ENCODE results near the gene CEP85L. TPM values are rescaled to one million over a fixed set of nuclear protein-coding genes. Genes with fewer than 3 reads are reported as not detected.

CEP85L gene
- total RNA-seq, 6 experiments from 2014 or later: 6.6 to 8.8 (median 7.6) TPM

GRCh38 chr6:118620202-118620601, 31.2 kb downstream of the CEP85L start:
- Mint-ChIP-seq H3K4me1 (ENCODE audit: low read depth) (no peaks in the 10 kb centered on the region), H3K4me3 (no peak overlapping the region)

DNA sequence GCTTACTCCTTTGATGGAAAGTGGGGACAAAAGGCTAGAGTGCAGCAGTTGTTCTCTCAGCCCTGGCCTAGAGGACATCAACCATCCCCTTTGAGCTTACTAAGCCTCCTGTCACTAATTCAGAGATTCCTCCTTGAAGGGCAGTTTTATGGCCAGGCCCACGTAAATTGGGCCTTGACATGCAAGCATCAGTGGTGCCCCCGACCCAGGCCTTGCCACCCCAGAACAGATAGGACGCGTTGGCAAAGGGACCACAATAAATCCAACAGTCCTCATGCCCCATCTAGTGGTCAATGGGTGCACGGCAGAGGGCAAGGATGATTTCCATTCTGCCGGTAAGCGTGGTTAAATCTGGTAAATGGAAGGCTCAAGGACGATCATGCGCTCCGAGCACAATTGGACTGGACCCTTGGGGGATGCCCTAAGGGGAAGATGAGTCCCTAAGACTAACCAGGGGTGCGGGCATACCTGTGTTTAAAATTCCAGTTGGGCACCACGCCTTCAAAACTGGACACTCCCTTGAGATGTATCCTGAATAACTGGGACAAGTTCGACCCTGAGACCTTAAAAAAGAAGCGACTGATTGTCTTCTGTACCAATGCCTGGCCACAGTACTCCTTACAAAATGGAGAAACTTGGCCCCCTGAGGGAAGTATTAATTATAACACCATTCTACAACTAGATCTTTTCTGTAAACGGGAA, 32.6 kb downstream of the CEP85L start:
- H3K4me1 Mint-ChIP-seq (ENCODE audit: low read depth): no peaks in the 10 kb centered on the region
- 0 out of 2 replicates have a peak overlapping the region, but pooled peaks have one; percentile 5 for H3K27ac Mint-ChIP-seq
- peak; percentile 90 for TF ChIP-seq CTCF (IDR thresholded peaks at IDR 0.05)
- H3K27me3 Mint-ChIP-seq (ENCODE audit: insufficient read depth): no peaks in the 10 kb centered on the region; the same call in 1 of the 2 replicates
- no peak overlapping the region for H3K4me3 Mint-ChIP-seq
- H3K36me3 Mint-ChIP-seq (ENCODE audit: low read depth): no peaks in the 10 kb centered on the region; the same call in 1 of the 2 replicates
- peak; percentile 16 for DNase-seq
- H3K9me3 Mint-ChIP-seq: no peaks in the 10 kb centered on the region

More at GRCh38 chr6:118620202-118620601, 31.2 kb downstream of the CEP85L start:
- Mint-ChIP-seq H3K36me3 (ENCODE audit: low read depth) (peaks cover 5% of the 10 kb centered on the region; the same call in 1 of the 2 replicates), H3K27ac (no peak overlapping the region), H3K27me3 (ENCODE audit: insufficient read depth) (no peaks in the 10 kb centered on the region; the same call in 1 of the 2 replicates), H3K9me3 (no peaks in the 10 kb centered on the region)
- TF ChIP-seq CTCF (IDR thresholded peaks at IDR 0.05): no peak
- DNase-seq: no peak

DNA sequence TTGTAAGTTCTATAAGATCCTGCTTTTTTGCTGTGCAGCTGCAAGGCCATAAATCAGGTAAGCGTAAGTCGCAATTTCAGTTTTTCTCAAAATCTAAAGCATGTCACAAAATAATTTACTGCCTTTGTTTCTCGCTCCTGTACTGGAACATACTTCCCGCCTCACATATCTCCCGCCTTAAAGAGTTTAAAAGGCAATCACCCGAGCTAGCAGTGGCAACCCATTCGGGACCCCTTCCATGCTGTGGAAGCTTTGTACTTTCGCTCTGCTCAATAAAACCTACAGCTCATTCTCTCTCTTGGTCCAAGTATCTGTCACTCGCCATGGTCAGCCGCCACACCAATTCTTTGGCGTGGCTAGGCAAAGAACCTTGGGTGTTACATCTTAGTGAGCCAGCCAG, 34.0 kb downstream of the CEP85L start:
- Mint-ChIP-seq H3K36me3 (ENCODE audit: low read depth) (no peaks in the 10 kb centered on the region; the same call in 1 of the 2 replicates), H3K4me1 (ENCODE audit: low read depth) (no peaks in the 10 kb centered on the region), H3K9me3 (no peaks in the 10 kb centered on the region), H3K27ac (no peak overlapping the region), H3K27me3 (ENCODE audit: insufficient read depth) (no peaks in the 10 kb centered on the region; the same call in 1 of the 2 replicates), H3K4me3 (no peak overlapping the region)
- TF ChIP-seq CTCF (IDR thresholded peaks at IDR 0.05): no peak
- DNase-seq: no peak

DNA sequence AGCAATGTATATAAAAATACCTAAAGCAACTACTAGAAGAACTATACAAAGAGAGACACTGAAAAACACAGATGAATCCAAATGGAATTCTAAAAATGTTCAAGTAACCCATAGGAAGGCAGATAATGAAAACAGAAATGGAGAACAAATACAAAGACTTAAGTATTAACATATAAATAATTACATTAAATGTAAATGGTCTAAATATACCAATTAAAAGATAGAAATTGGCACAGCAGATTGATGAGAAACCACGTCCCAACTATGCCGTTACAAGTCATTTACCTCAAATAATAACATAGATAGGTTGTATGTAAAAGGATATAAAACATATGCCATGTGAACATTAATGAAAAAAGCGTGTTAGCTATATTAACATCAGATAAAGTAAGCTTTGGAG, 40.1 kb downstream of the CEP85L start:
- Mint-ChIP-seq H3K27me3 (ENCODE audit: insufficient read depth) (no peaks in the 10 kb centered on the region), H3K4me3 (no peak overlapping the region), H3K27ac (no peak overlapping the region), H3K36me3 (ENCODE audit: low read depth) (peaks cover 10% of the 10 kb centered on the region), H3K9me3 (peaks cover 12% of the 10 kb centered on the region), H3K4me1 (ENCODE audit: low read depth) (peaks cover 9% of the 10 kb centered on the region)
- TF ChIP-seq CTCF (IDR thresholded peaks at IDR 0.05): no peak
- DNase-seq: no peak

DNA sequence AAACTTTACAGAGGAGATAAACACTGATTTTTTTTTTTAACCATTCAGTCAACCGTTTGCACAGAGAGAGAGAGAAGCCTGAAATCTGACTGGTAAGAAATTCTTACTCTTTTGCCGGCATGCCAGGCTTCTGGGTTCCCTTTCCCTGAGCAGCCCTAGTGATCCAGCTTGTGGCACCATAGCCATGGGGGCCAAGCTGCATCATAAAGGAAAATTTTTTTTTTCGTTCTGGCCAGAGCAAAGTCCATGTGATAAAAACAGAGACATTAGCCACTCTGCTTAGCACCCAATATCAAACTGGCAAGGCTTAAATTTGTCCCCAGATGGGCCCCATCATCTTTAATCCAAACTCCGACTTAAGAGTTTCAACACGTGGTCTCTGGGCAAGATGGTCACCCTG, 44.5 kb downstream of the CEP85L start:
- Mint-ChIP-seq H3K9me3 (peaks cover 9% of the 10 kb centered on the region), H3K27ac (no peak overlapping the region), H3K4me3 (no peak overlapping the region), H3K36me3 (ENCODE audit: low read depth) (peaks cover 7% of the 10 kb centered on the region), H3K27me3 (ENCODE audit: insufficient read depth) (no peaks in the 10 kb centered on the region), H3K4me1 (ENCODE audit: low read depth) (peaks cover 9% of the 10 kb centered on the region)
- TF ChIP-seq CTCF (IDR thresholded peaks at IDR 0.05): no peak
- DNase-seq: no peak
